ENCODE measurements around the gene ELOB.
"Not testable (repeated sequence)": the region's sequence is repeated elsewhere in the genome, so short reads cannot be mapped to it uniquely, and the experiment has no call there.

ELOB gene

DNA sequence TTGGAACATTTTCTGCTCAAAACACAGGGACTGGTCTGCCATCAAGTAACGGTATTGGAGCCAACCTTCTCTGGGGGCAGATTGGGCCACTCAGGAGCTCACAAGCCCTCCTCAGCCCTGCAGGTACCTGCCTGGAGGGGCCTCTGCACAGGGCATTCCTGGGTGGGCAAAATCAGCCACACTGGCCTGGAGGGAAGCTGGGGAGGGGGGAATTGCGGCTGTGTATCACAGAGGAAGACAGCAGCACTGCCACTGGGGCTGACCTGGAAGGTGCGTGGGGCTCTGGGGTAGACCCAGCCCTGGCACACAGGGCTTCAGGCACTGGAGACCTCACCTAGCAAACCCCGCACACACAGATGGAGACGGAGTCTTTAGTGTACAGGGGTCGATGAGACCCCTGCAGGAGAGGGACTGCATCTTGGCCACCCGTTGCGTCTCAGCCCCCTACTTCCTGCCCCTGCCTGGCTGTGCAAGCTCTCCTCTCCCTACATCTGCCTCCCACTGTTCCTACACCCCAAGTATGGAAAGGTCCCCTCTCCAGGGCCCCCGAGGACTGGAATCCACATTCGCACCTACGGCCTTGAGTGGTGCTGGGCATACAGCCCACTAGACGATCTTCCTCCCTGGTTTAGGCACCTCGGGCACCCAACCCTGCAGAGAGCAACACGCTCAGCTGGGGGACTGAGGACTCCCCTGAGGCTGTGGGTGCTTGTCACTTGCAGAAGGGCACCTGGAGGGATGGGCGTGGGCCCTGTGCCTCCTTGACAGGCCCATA, 31.8 kb downstream of the ELOB start:
- DNase-seq (ENCODE audit: low read depth) = no peak

DNA sequence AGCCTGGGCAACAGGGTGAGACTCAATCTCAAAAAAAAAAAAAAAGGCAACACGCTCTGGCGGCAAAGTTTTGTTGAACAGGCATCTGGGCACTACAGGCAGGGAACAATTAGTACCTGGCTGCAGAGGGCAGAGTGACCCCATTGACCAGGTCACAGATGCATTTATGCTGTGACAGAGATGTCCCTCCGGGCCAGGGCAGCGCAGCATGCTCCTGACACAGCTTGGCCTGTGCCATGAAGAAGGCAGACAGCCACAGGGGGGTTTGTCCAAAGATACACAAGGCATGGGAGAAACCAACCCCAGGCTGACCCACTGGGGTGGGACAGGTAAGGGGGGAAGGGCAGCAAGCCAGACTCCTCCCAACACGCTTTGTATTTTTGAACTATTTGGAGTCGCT, 32.4 kb downstream of the ELOB start:
- no peak for DNase-seq (ENCODE audit: low read depth)

- no peak for DNase-seq (ENCODE audit: low read depth)
Observed at GRCh38 chr16:2743007-2743810, 33.9 kb downstream of the ELOB start.

GRCh38 chr16:2742323-2743006, 34.6 kb downstream of the ELOB start:
- DNase-seq (ENCODE audit: low read depth) = no peak

GRCh38 chr16:2741168-2741567, 35.9 kb downstream of the ELOB start:
- DNase-seq (ENCODE audit: low read depth) = no peak

GRCh38 chr16:2740476-2740875, 36.6 kb downstream of the ELOB start:
- no peak for DNase-seq (ENCODE audit: low read depth)

GRCh38 chr16:2739625-2740430, 37.3 kb downstream of the ELOB start:
- DNase-seq (ENCODE audit: low read depth) = no peak

- no peak for DNase-seq (ENCODE audit: low read depth)
Observed at GRCh38 chr16:2738615-2739014, 38.5 kb downstream of the ELOB start.

GRCh38 chr16:2737895-2738418, 39.1 kb downstream of the ELOB start:
- DNase-seq (ENCODE audit: low read depth) = no peak

GRCh38 chr16:2737238-2737605, 39.9 kb downstream of the ELOB start:
- DNase-seq (ENCODE audit: low read depth) = no peak

- no peak for DNase-seq (ENCODE audit: low read depth)
Observed at GRCh38 chr16:2736476-2737237, 40.4 kb downstream of the ELOB start.

DNA sequence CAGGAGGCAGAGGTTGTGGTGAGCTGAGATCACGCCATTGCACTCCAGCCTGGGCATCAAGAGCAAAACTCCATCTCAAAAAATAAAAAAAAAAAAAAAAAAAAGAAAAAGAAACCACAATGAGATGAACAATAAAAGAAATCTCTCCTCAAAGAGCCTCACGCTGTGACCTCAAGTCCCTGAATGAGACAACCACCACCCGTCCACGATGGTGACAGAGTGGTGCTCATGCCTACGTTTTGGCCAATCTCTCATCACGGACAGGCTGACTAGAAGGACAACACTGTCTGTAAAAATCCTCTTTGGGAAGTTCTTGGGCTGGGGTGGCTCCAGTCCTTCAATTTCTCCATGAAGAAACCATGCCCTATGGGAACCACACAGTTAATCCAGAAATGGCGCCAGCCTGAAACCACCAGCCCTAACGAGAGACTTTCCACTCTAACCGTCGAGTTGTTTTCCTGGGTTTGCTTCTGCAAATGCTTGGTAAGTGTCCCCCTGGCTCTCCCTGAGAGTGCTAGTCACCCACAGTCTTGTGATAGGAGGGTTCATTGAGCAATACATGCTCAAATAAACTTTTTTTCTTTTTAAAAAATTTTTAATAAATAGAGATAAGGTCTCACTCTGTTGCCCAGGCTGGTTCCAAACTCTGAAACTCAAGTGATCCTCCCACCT, 42.1 kb downstream of the ELOB start:
- DNase-seq (ENCODE audit: low read depth) = no peak

DNA sequence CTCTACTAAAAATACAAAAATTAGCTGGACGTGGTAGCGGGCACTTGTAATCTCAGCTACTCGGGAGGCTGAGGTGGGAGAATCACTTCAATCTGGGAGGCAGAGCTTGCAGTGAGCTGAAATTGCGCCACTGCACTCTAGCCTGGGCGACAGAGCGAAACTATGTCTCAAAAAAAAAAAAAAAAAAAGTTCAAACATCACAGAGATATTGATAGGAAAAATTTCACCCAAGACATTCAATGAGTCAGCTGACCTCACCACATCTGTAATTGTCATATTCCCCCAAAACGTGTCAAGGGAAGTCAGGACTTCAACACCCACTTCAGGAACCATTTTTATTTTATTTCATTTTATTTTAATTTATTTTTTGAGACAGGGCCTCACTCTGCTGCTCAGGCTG, 49.0 kb downstream of the ELOB start:
- no peak for DNase-seq (ENCODE audit: low read depth)

- DNase-seq (ENCODE audit: low read depth) = no peak
Observed at GRCh38 chr16:2726923-2727322, 50.2 kb downstream of the ELOB start.

DNA sequence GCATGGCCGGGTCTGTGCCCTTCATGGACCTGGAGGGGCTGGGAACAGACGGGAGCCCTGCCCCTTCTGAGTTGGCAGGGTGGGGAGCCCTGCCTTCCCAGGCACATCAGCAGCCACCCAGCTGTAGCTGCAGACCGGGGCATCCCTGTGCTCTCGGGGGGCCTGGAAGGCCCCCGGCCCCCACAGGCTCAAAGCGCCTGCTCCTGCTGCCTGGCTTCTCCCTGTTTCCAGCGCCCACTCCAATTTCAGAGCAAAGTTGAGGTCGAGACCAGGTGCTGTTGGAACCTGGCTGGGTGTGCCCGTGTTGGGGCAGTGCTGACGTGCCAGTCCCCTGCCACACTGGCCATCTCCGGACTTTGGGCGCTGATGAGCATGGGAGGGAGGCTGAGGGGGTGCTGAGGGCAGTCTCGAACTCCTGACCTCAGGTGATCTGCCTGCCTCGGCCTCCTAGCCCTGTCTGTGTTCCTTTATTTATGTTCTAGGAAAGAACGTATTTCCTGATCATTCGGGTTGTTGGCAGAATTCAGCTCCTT, 52.2 kb downstream of the ELOB start:
- no peak for DNase-seq (ENCODE audit: low read depth)

DNA sequence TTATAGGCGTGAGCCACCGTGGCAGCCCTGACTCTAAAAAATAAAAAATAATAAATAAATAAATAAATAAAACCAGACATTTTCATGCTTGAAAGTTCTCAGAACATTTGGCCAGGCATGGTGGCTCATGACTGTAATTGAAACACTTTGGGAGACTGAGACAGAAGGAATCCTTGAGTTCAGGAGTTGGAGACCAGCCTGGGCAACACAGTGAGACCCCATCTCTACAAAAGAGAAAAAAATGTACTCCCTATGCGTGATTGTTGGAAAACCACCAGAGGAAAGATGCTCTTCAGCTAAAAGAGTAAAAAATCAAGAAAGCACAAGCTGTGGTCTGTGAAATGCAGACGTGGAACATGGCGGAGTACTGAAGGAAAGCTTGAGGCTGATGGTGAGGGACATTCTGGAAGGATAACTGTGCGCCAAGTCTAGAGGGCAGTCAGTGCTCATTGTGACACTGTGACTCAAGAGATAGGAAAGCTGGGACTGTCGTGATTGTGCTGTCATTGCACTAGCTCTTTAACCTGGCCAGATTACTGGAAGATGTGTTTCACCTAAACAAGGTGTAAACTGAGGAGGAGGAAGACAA, 52.9 kb downstream of the ELOB start:
- DNase-seq (ENCODE audit: low read depth) = no peak

- DNase-seq (ENCODE audit: low read depth) = not testable (repeated sequence)
Observed at GRCh38 chr16:2721634-2722173, 55.4 kb downstream of the ELOB start.
